ENCODE data around the gene SPAG17. TPM values are rescaled to one million over a fixed set of nuclear protein-coding genes. Genes with fewer than 3 reads are reported as not detected.
A peak's percentile ranks its signal among the peaks of the same experiment; 100 is the strongest.

Gene SPAG17
- under 1 TPM in 2 of 4 donors, not detected in 2; 0.03 to 0.55 TPM for polyA plus RNA-seq
- long read RNA-seq, donor 1, result 0 reads
- long read RNA-seq, donor 2, result 0 reads
- long read RNA-seq, donor 3, result 0 reads
- long read RNA-seq, donor 4, result 0 reads
- long read RNA-seq, donor 5, result 0 reads
- long read RNA-seq, donor 6, result 0 reads
- long read RNA-seq, donor 7, result 0 reads
- long read RNA-seq, donor 8, result 0 reads
- long read RNA-seq, donor 9, result 0 reads
- long read RNA-seq, donor 10, result 0 reads

DNA sequence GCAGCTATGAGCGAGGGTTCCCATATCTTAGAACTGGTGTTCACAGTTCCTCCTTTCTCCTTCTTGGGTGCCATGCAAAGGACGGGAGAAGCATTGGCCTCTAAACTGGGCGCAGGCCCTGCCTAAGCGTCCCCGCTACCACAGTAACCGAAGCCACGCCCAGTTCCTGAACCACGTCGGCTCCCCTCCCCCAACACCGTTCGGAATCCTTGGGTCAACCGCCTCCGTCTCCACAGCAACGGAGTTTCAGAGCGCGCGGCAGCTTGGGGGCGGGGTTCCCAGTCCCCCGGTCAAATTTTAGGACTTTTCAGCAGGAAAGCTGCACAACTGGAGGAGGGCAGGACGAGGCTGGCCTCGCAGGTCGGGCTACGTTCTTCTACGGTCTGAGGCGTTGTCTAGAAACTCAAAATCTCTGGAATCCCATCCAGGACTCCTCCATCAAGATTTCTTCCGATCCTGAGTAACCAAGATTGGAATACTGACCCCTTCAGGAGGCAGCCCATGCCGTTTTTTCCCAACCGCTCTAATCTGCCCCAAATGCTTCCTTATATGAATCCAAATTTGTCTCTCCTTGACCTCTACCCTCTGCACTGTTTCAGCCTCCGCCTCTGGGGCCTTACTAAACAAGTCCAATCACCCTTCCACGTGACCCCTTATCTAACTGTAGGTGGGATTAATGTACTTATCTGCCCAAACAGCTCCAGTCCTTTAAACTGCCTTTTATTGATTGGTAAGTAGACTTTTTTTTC, at the start of gene SPAG17:
SPAG17 (minus strand) TSS at position 145 of the 749 bp plus-strand sequence; CDS start at position 74, 71 bp downstream.
- DNase-seq, result peak; percentile 57 to 87
- Histone ChIP-seq H3K4me1 (ENCODE audit: control insufficient read depth in 3 of 3, insufficient read depth in 2 of 3, low read depth in 1 of 3, low read length in 2 of 3) (peaks cover 0 to 4% (median 0%) of the 10 kb centered on the region in 3 donors), H3K36me3 (ENCODE audit: control insufficient read depth in 3 of 3, insufficient read depth in 2 of 3, low read depth in 1 of 3, low read length in 3 of 3) (no peaks in the 10 kb centered on the region), H3K27me3 (ENCODE audit: control insufficient read depth in 3 of 3, insufficient read depth in 3 of 3, low read length in 3 of 3) (no peaks in the 10 kb centered on the region), H3K4me3 (ENCODE audit: low read depth in 1 of 3, low read length in 3 of 3) (peak within 1 kb of the TSS in 1 of 3 donors; percentile 46), H3K9me3 (ENCODE audit: control insufficient read depth in 2 of 2, insufficient read depth in 1 of 2, low read depth in 1 of 2, low read length in 1 of 2) (no peaks in the 10 kb centered on the region), H3K27ac (ENCODE audit: low read depth in 1 of 3, low read length in 2 of 3) (no peak within 1 kb of the TSS)
- 3 to 9% (median 5%) methylated on average over 30 of the region's 30 CpGs for WGBS, 3 donors
- no peak for FAIRE-seq

- no peaks in the 10 kb centered on the region for H3K36me3 ChIP-seq (ENCODE audit: control insufficient read depth in 3 of 3, insufficient read depth in 2 of 3, low read depth in 1 of 3, low read length in 3 of 3)
- no peak overlapping the region for H3K4me3 ChIP-seq (ENCODE audit: low read depth in 1 of 3, low read length in 3 of 3)
- no peak for DNase-seq
- no peaks in the 10 kb centered on the region for H3K9me3 ChIP-seq (ENCODE audit: control insufficient read depth in 2 of 2, insufficient read depth in 1 of 2, low read depth in 1 of 2, low read length in 1 of 2)
- WGBS, 3 donors, result 73 to 88% (median 82%) methylated on average over 6 of the region's 6 CpGs
- no peak overlapping the region for H3K27ac ChIP-seq (ENCODE audit: low read depth in 1 of 3, low read length in 2 of 3)
- FAIRE-seq, result no peak
- no peaks in the 10 kb centered on the region for H3K27me3 ChIP-seq (ENCODE audit: control insufficient read depth in 3 of 3, insufficient read depth in 3 of 3, low read length in 3 of 3)
- no peaks in the 10 kb centered on the region for H3K4me1 ChIP-seq (ENCODE audit: control insufficient read depth in 3 of 3, insufficient read depth in 2 of 3, low read depth in 1 of 3, low read length in 2 of 3)
Measured at GRCh38 chr1:118225471-118225870, 40.4 kb upstream of the SPAG17 start.

GRCh38 chr1:118223426-118223825, 38.4 kb upstream of the SPAG17 start:
- no peaks in the 10 kb centered on the region for H3K4me1 ChIP-seq (ENCODE audit: control insufficient read depth in 3 of 3, insufficient read depth in 2 of 3, low read depth in 1 of 3, low read length in 2 of 3)
- FAIRE-seq (no peak), DNase-seq (peak; percentile 9 to 20)
- no peaks in the 10 kb centered on the region for H3K9me3 ChIP-seq (ENCODE audit: control insufficient read depth in 2 of 2, insufficient read depth in 1 of 2, low read depth in 1 of 2, low read length in 1 of 2)
- H3K4me3 ChIP-seq (ENCODE audit: low read depth in 1 of 3, low read length in 3 of 3), result no peak overlapping the region
- H3K27me3 ChIP-seq (ENCODE audit: control insufficient read depth in 3 of 3, insufficient read depth in 3 of 3, low read length in 3 of 3), result no peaks in the 10 kb centered on the region
- 46 to 55% (median 53%) methylated on average over 1 of the region's 1 CpG for WGBS, 3 donors
- H3K27ac ChIP-seq (ENCODE audit: low read depth in 1 of 3, low read length in 2 of 3), result no peak overlapping the region
- no peaks in the 10 kb centered on the region for H3K36me3 ChIP-seq (ENCODE audit: control insufficient read depth in 3 of 3, insufficient read depth in 2 of 3, low read depth in 1 of 3, low read length in 3 of 3)

GRCh38 chr1:118219438-118219837, 34.4 kb upstream of the SPAG17 start:
- Histone ChIP-seq H3K4me3 (ENCODE audit: low read depth in 1 of 3, low read length in 3 of 3) (no peak overlapping the region), H3K4me1 (ENCODE audit: control insufficient read depth in 3 of 3, insufficient read depth in 2 of 3, low read depth in 1 of 3, low read length in 2 of 3) (no peaks in the 10 kb centered on the region), H3K27me3 (ENCODE audit: control insufficient read depth in 3 of 3, insufficient read depth in 3 of 3, low read length in 3 of 3) (no peaks in the 10 kb centered on the region), H3K9me3 (ENCODE audit: control insufficient read depth in 2 of 2, insufficient read depth in 1 of 2, low read depth in 1 of 2, low read length in 1 of 2) (no peaks in the 10 kb centered on the region), H3K27ac (ENCODE audit: low read depth in 1 of 3, low read length in 2 of 3) (no peak overlapping the region), H3K36me3 (ENCODE audit: control insufficient read depth in 3 of 3, insufficient read depth in 2 of 3, low read depth in 1 of 3, low read length in 3 of 3) (no peaks in the 10 kb centered on the region)
- 78 to 86% (median 81%) methylated on average over 2 of the region's 2 CpGs for WGBS, 3 donors
- no peak for DNase-seq
- FAIRE-seq, result no peak

- H3K4me3 ChIP-seq (ENCODE audit: low read depth in 1 of 3, low read length in 3 of 3), result no peak overlapping the region
- no peaks in the 10 kb centered on the region for H3K4me1 ChIP-seq (ENCODE audit: control insufficient read depth in 3 of 3, insufficient read depth in 2 of 3, low read depth in 1 of 3, low read length in 2 of 3)
- 48 to 58% (median 58%) methylated on average over 5 of the region's 5 CpGs for WGBS, 3 donors
- no peaks in the 10 kb centered on the region for H3K27me3 ChIP-seq (ENCODE audit: control insufficient read depth in 3 of 3, insufficient read depth in 3 of 3, low read length in 3 of 3)
- FAIRE-seq (no peak), DNase-seq (no peak)
- no peaks in the 10 kb centered on the region for H3K36me3 ChIP-seq (ENCODE audit: control insufficient read depth in 3 of 3, insufficient read depth in 2 of 3, low read depth in 1 of 3, low read length in 3 of 3)
- no peak overlapping the region for H3K27ac ChIP-seq (ENCODE audit: low read depth in 1 of 3, low read length in 2 of 3)
- no peaks in the 10 kb centered on the region for H3K9me3 ChIP-seq (ENCODE audit: control insufficient read depth in 2 of 2, insufficient read depth in 1 of 2, low read depth in 1 of 2, low read length in 1 of 2)
Measured at GRCh38 chr1:118217141-118217838, 32.3 kb upstream of the SPAG17 start.

GRCh38 chr1:118214866-118215265, 29.8 kb upstream of the SPAG17 start:
- 82 to 92% (median 87%) methylated on average over 2 of the region's 2 CpGs for whole genome bisulfite sequencing, 3 donors
- Histone ChIP-seq H3K27ac (ENCODE audit: low read depth in 1 of 3, low read length in 2 of 3) (no peak overlapping the region), H3K27me3 (ENCODE audit: control insufficient read depth in 3 of 3, insufficient read depth in 3 of 3, low read length in 3 of 3) (no peaks in the 10 kb centered on the region), H3K36me3 (ENCODE audit: control insufficient read depth in 3 of 3, insufficient read depth in 2 of 3, low read depth in 1 of 3, low read length in 3 of 3) (no peaks in the 10 kb centered on the region), H3K4me1 (ENCODE audit: control insufficient read depth in 3 of 3, insufficient read depth in 2 of 3, low read depth in 1 of 3, low read length in 2 of 3) (no peaks in the 10 kb centered on the region), H3K4me3 (ENCODE audit: low read depth in 1 of 3, low read length in 3 of 3) (no peak overlapping the region), H3K9me3 (ENCODE audit: control insufficient read depth in 2 of 2, insufficient read depth in 1 of 2, low read depth in 1 of 2, low read length in 1 of 2) (no peaks in the 10 kb centered on the region)
- FAIRE-seq, result no peak
- DNase-seq, result no peak

DNA sequence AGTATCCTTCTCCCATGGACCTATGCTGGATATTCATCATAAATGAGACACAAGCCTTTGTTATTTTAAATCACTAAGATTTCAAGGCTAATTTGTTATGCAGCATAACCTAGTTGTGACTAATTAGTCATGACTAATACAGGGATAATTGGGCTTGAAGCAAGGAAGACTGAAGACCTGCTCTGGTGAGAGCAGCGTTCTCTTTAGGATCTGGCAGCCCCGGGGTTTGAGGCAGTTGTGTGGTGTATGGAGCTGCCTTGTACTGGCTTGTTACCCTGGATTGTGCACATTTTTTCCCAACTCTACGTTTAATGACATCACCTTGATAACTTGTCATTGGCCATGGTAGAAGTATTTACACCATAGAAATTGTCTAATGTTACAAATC, 25.7 kb upstream of the SPAG17 start:
- no peak overlapping the region for H3K27ac ChIP-seq (ENCODE audit: low read depth in 1 of 3, low read length in 2 of 3)
- 78 to 79% (median 78%) methylated on average over 3 of the region's 3 CpGs for WGBS, 3 donors
- H3K36me3 ChIP-seq (ENCODE audit: control insufficient read depth in 3 of 3, insufficient read depth in 2 of 3, low read depth in 1 of 3, low read length in 3 of 3), result no peaks in the 10 kb centered on the region
- no peak for FAIRE-seq
- no peak for DNase-seq
- H3K9me3 ChIP-seq (ENCODE audit: control insufficient read depth in 2 of 2, insufficient read depth in 1 of 2, low read depth in 1 of 2, low read length in 1 of 2), result no peaks in the 10 kb centered on the region
- H3K4me3 ChIP-seq (ENCODE audit: low read depth in 1 of 3, low read length in 3 of 3), result no peak overlapping the region
- no peaks in the 10 kb centered on the region for H3K27me3 ChIP-seq (ENCODE audit: control insufficient read depth in 3 of 3, insufficient read depth in 3 of 3, low read length in 3 of 3)
- H3K4me1 ChIP-seq (ENCODE audit: control insufficient read depth in 3 of 3, insufficient read depth in 2 of 3, low read depth in 1 of 3, low read length in 2 of 3), result no peaks in the 10 kb centered on the region

GRCh38 chr1:118210051-118210722, 25.2 kb upstream of the SPAG17 start:
- H3K27ac ChIP-seq (ENCODE audit: low read depth in 1 of 3, low read length in 2 of 3), result no peak overlapping the region
- no peak for FAIRE-seq
- 85 to 94% (median 94%) methylated on average over 1 of the region's 1 CpG for WGBS, 3 donors

More at GRCh38 chr1:118210051-118210722, 25.2 kb upstream of the SPAG17 start:
- no peaks in the 10 kb centered on the region for H3K27me3 ChIP-seq (ENCODE audit: control insufficient read depth in 3 of 3, insufficient read depth in 3 of 3, low read length in 3 of 3)
- no peak overlapping the region for H3K4me3 ChIP-seq (ENCODE audit: low read depth in 1 of 3, low read length in 3 of 3)
- no peaks in the 10 kb centered on the region for H3K36me3 ChIP-seq (ENCODE audit: control insufficient read depth in 3 of 3, insufficient read depth in 2 of 3, low read depth in 1 of 3, low read length in 3 of 3)
- no peaks in the 10 kb centered on the region for H3K4me1 ChIP-seq (ENCODE audit: control insufficient read depth in 3 of 3, insufficient read depth in 2 of 3, low read depth in 1 of 3, low read length in 2 of 3)
- H3K9me3 ChIP-seq (ENCODE audit: control insufficient read depth in 2 of 2, insufficient read depth in 1 of 2, low read depth in 1 of 2, low read length in 1 of 2), result no peaks in the 10 kb centered on the region
- DNase-seq, result no peak

Measured in small intestine (tissue), 16 donors.